ENCODE results near the gene CUL4A.

- TF ChIP-seq SUZ12 (IDR thresholded peaks at IDR 0.05; ENCODE audit: extremely low read depth, insufficient read depth, insufficient read length) (no peak), ZNF274 (IDR thresholded peaks at IDR 0.05; ENCODE audit: low read depth, low read length) (no peak), YY1 (IDR thresholded peaks at IDR 0.05; ENCODE audit: insufficient read depth, insufficient read length) (no peak)
These were observed 23.0 kb downstream of the CUL4A start for GRCh38 chr13:113232208-113233003.

All from NT2/D1 (cell line).